ENCODE data around the gene ELP2.

Gene ELP2

DNA sequence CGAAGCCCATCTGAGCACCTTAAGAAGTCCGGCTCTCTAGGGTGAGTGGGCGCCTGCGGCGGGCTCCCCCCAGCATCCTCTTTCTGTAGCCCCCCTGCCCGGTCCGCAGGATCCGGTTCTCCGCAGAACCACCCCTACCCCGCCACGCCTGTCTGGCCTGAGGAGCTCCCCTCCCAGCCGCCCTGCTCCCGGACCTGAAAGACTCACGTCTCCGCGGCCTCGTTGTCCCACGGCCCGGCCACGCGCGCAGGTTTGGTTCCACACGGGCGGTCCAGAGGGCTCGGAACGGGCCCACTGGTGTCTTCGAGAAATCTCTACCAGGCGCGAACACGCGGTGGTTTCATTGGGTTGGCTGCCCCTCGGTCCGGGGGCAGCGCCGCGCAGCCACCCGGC is 796 bp upstream of the ELP2 start:
- in situ Hi-C loops (cut with MboI; ENCODE audit: low sequenced_read_pairs, unreplicated experiment), result no loop called here
- DNase-seq (ENCODE audit: low spot score), result no peak
- TF ChIP-seq, protein P1, sequence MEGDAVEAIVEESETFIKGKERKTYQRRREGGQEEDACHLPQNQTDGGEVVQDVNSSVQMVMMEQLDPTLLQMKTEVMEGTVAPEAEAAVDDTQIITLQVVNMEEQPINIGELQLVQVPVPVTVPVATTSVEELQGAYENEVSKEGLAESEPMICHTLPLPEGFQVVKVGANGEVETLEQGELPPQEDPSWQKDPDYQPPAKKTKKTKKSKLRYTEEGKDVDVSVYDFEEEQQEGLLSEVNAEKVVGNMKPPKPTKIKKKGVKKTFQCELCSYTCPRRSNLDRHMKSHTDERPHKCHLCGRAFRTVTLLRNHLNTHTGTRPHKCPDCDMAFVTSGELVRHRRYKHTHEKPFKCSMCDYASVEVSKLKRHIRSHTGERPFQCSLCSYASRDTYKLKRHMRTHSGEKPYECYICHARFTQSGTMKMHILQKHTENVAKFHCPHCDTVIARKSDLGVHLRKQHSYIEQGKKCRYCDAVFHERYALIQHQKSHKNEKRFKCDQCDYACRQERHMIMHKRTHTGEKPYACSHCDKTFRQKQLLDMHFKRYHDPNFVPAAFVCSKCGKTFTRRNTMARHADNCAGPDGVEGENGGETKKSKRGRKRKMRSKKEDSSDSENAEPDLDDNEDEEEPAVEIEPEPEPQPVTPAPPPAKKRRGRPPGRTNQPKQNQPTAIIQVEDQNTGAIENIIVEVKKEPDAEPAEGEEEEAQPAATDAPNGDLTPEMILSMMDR (IDR thresholded peaks at IDR 0.05; ENCODE audit: borderline replicate concordance, control extremely low read depth, extremely low read depth, insufficient read depth, missing control alignments), result no peak

DNA sequence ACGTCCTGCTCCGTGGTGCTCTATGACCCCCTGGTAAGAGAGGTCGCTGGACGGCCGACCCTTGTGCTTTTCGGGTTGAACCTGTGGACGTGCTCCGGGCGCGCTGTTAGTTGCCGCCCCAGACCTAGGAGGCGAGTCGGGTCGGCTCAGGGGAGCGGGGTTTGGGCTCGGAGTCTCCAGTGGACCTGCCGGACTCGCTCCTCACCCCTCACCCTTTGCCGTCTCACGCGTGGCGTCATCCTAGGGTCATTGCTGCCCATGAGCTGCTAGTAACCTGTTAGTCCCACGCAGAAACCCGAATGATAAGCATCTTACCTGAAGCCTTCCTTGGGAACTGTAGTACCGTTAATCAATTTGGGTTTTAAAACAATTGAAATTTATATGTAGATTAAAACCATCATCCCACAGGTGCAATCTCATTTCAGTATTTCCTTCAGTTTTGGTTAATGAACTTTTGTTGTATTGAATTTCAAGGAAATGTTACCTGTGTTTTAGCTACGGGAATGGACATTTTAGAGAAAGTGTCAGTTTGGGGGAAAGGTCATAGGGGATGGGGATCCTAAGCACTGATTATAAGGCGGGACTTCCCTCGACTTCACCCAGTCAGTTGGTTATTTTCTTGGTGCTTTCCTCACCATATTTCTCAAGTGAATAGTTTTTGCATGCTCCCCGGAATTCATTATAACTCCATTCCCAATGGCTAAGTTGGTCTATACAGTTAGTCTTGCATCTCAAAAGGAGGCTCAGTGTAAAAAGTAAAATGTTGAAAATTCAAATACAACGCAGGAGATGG is 536 bp downstream of the ELP2 start:
- in situ Hi-C loops (cut with MboI; ENCODE audit: low sequenced_read_pairs, unreplicated experiment), result no loop called here
- TF ChIP-seq, protein P1 (IDR thresholded peaks at IDR 0.05; ENCODE audit: borderline replicate concordance, control extremely low read depth, extremely low read depth, insufficient read depth, missing control alignments), result no peak
- peak; percentile 52 for DNase-seq (ENCODE audit: low spot score)

DNA sequence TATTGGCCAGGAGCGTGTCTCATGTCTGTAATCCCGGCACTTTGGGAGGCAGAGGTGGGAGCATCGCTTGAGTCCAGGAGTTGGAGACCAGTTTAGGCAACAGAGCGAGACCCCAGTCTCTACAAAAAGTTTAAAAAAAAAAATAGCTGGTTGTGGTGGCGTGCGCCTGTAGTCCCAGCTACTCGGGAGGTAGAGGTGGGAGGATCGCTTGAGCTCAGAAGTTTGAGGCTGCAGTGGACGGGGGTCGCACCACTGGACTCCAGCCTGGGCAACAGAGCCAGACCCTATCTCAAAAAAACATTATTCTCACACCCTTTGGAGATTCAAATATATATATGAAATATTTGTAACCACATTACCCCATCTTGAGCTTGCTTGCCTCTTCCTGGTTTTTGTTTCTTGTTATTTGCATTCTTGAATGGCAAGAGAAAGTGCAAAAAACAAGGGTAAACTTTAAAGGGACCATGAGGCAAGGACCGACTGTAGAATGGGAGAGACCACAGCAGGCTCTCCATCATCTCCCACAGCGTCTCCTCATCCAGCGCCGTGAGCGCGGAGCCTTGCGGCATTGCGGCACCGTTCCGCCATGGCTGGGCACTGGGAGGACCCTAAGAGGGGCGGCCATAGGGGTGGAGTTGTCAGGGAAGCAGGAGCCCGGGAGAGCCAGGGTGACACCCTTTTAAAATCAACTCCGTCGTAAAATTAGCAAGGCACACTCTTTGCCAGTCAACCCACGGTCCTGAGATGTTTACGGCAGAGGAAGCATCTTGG is 1.4 kb downstream of the ELP2 start:
- in situ Hi-C loops (cut with MboI; ENCODE audit: low sequenced_read_pairs, unreplicated experiment), result no loop called here
- TF ChIP-seq, protein P1 (IDR thresholded peaks at IDR 0.05; ENCODE audit: borderline replicate concordance, control extremely low read depth, extremely low read depth, insufficient read depth, missing control alignments), result no peak
- DNase-seq (ENCODE audit: low spot score), result peak; percentile 24

DNA sequence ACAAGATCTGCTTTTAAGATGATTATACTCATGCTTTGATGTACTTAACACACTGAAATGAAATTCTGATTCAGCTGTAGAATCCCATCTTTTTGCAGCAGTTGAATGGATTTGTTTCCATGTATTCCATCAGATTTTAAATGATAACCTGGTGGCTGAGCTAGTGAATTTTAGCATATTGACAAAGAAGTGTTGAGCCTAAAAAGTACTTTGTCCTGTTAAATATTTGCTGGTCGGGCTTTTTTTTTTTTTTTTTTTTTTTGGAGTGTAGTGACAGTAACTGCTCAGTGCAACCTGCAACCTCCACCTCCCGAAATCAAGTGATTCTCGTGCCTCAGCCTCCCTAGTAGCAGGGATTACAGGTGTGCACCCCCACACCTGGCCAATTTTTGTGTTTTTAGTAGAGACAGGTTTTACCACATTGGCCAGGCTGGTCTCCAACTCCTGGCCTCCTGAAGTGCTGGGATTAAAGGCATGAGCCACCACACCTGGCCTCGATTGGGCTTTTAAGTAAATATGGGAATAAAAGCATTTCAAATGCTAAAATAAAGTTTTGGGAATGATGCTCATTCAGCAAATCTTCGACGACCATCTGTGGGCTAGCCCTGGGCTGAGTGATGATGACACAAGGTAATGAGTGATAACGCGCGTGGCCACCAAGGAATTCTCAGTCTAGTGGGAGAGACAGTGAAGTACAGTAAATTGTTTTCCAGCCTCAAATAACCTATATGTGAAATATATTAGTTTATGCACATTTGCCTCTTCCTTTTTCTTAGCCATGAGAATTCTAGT is 2.2 kb downstream of the ELP2 start:
- in situ Hi-C loops (cut with MboI; ENCODE audit: low sequenced_read_pairs, unreplicated experiment), result no loop called here
- TF ChIP-seq, protein P1 (IDR thresholded peaks at IDR 0.05; ENCODE audit: borderline replicate concordance, control extremely low read depth, extremely low read depth, insufficient read depth, missing control alignments), result no peak
- DNase-seq (ENCODE audit: low spot score), result no peak

DNA sequence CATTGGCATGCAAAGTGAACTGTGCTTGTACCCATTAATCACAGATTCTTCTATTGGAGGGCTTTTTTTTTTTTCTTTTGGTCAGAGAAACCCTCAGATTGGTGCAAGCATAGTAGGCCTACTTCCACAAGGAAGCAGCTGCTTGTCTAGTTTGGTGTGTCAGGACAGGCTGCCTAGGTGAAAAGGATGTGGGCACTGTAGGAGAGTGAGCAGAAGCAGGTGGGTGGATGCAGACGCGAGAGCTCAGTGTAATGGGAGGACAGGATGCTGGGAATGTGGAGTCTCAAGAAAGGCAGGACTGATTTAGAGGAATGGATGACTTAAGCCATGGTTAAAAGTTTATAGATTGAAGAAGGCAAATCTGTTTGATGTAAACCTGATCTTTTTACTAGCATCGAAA is 3.1 kb downstream of the ELP2 start:
- TF ChIP-seq, protein P1 (IDR thresholded peaks at IDR 0.05; ENCODE audit: borderline replicate concordance, control extremely low read depth, extremely low read depth, insufficient read depth, missing control alignments), result no peak
- in situ Hi-C loops (cut with MboI; ENCODE audit: low sequenced_read_pairs, unreplicated experiment), result no loop called here
- DNase-seq (ENCODE audit: low spot score), result no peak

DNA sequence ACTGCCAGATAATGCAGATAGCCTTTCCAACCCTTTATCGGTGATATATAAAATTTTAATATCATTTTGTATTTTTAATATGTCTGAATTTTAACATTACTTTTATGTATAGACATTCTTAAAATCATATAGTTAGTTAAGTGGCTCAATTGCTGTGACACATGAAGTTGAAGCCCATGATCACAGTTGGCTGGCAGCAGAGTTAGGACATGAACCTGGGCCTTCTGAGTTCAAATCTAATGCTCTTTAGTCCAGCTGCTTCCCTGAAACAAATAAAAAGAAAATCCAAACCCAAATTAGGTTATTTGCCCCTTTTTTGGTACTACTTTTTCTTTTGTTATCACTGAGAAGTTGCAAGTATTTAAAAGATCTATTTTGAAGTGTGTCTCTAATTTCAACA is 5.6 kb downstream of the ELP2 start:
- no peak for DNase-seq (ENCODE audit: low spot score)
- TF ChIP-seq, protein P1 (IDR thresholded peaks at IDR 0.05; ENCODE audit: borderline replicate concordance, control extremely low read depth, extremely low read depth, insufficient read depth, missing control alignments), result no peak
- in situ Hi-C loops (cut with MboI; ENCODE audit: low sequenced_read_pairs, unreplicated experiment), result no loop called here
